GM13977 (cell line): ENCODE measurements around the gene PCNX2.

ENCODE experiments used
- DNase-seq: peaks from one replicate; pipeline ENCODE4 v3.0.0; 2012; ENCODE audit warnings: low spot score
- in situ Hi-C: fragments of 300-500 bp; cut with MboI; formaldehyde crosslinking; loops from one replicate; pipeline ENCODE4 v1.12.0; 2022; ENCODE audit warnings: low sequenced_read_pairs, low pct_unique_long_range_greater_than_20kb, mixed read lengths, inconsistent platforms; ENCODE audit not compliant: unreplicated experiment
- TF ChIP-seq, protein P1 (sequence below): IDR thresholded peaks from 2 replicates; pipeline ENCODE4 v1.5.1; 2012; ENCODE audit warnings: mild to moderate bottlenecking, control low read depth; ENCODE audit not compliant: insufficient read depth; ENCODE audit errors: extremely low read depth, missing control alignments

Gene PCNX2

DNA sequence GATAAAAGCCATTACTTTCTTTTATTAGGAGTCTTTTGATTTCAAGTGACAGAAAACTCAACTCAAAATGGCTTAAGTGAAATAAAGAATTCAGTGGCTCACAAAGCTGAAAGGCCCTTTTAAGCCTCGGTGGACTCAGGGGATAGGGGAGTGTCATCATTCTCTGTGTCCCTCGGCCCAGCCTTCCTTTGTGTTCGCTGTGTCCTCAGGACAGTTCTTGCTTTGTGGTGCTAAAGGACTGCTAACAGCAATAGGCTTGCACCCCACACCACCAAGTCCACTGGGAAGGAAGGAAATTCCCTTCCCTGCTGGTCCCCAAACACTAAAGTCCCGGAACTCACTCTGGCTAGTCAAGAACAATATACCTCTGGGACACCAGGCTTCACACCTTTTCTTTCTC is 216.0 kb downstream of the PCNX2 start:
- DNase-seq, result no peak
- in situ Hi-C loops, result no loop called here
- TF ChIP-seq, protein P1, sequence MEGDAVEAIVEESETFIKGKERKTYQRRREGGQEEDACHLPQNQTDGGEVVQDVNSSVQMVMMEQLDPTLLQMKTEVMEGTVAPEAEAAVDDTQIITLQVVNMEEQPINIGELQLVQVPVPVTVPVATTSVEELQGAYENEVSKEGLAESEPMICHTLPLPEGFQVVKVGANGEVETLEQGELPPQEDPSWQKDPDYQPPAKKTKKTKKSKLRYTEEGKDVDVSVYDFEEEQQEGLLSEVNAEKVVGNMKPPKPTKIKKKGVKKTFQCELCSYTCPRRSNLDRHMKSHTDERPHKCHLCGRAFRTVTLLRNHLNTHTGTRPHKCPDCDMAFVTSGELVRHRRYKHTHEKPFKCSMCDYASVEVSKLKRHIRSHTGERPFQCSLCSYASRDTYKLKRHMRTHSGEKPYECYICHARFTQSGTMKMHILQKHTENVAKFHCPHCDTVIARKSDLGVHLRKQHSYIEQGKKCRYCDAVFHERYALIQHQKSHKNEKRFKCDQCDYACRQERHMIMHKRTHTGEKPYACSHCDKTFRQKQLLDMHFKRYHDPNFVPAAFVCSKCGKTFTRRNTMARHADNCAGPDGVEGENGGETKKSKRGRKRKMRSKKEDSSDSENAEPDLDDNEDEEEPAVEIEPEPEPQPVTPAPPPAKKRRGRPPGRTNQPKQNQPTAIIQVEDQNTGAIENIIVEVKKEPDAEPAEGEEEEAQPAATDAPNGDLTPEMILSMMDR, result no peak

DNA sequence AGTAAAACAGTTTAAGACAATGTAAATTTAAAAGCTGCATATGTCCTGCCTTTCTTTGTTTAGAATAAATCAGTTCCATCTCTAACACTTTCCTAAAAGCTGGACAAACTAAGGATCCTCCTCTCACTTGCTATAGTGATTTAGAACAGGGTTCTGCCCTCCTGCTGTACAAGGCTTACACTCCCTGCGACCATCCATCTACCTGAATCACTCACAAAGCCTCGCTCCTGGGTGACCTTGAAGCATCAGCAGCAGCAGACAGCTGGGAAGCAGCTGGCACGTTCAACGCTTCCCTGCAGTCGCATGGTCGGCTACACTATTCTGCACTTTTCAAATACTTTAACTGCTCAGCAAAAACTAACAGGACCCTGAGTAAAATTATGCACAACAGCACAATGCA is 217.1 kb downstream of the PCNX2 start:
- no peak for DNase-seq
- TF ChIP-seq, protein P1, result no peak
- in situ Hi-C loops, result no loop called here

DNA sequence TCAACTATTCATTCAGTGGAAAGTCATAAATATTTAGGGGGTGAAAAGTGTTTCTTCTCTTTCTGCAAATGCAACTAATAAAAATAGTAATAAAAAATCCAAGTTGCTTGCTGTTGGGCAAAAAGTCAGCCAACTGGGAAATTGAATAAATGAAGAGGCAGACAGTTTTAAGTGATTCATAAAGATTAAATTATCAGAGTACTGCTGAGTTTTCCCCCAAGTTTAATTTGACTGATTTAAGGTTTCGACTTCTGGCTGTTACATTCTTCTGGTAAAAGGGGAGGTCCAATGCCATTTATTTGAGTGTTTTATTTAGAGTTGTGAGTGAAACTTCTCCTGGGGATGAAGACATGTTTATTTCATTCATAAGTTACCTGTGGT is 219.6 kb downstream of the PCNX2 start:
- DNase-seq, result no peak
- in situ Hi-C loops, result no loop called here
- TF ChIP-seq, protein P1, result no peak

DNA sequence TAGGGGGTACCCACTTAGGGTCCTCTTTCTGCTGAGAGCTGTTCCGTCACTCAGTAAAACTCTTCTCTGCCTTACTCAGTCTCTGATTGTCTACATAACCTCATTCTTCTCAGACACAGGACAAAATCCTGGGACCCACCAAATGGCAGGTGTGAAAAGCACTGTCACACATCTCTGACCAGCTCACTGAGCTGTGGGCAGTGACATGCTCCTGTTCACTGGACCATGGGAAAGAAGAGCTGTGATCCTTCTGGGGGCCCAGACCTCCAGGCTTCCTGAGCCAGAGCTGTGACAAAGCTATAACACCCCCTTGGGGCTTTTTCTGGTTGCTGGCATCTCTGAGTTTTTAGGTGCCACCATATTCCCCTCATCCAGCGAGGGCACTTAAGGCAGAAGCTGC is 229.4 kb downstream of the PCNX2 start:
- in situ Hi-C loops, result no loop called here

DNA sequence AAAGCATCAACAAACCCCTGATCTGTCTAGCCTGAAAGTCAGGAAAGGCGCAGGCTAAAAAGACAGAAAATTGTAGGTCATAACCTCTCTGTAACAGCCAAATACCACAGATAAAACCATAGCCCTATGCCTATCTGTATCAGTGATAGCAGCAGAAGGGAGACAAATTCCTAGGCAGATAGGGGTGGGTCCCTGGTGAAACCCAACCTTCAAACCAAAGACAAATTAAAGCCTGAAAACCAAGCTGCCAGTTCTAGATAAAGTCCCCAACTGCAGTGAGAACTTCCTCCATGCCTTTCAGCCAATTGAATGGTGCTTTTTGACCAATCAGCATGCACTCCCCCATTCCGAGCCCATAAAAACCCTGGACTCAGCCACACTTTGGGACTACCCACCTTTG is 229.8 kb downstream of the PCNX2 start:
- TF ChIP-seq, protein P1, result no peak
- no peak for DNase-seq
- in situ Hi-C loops, result no loop called here

More for the DNA sequence above, 229.4 kb downstream of the PCNX2 start:
- TF ChIP-seq, protein P1, result no peak
- DNase-seq, result no peak

DNA sequence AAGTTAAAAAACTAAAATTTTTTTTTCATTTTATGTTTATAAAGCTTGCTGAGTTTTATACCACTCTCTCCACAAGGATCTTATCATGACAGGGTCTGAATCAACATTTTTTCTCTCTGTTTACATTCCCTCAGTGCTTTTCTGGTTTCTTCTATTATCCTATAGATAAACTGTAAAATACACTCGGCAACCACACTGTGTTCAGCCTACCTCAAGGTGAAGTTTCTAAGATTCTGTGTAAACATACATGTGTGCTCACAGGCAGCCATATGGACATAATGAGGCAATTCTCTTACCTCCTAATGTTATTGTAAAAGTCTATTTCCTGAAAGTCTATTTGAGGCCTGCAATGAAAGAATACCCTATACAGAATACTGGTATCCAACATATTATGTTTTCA is 230.5 kb downstream of the PCNX2 start:
- no peak for DNase-seq
- TF ChIP-seq, protein P1, result no peak
- in situ Hi-C loops, result no loop called here

DNA sequence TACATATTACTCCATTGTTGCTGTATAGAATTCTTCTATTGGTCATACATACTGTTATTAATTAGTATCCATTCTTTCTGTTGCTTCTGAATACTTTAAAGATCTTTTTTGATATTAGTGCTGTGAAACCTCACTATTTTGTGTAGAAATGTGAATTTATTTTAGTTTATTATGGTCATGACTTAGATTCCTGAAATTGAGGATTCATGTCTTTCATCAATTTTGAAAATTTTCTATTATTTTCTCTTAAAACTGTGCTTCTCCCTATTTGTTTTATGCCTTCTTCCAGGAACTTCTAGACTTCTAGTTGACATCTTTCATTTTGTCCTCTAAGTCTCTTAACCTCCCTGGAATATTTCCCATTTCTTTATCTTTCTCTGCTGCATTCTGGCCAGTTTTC is 232.1 kb downstream of the PCNX2 start:
- no peak for DNase-seq
- in situ Hi-C loops, result no loop called here
- TF ChIP-seq, protein P1, result no peak
